Measurements from ENCODE around the gene BHLHE40.

Gene BHLHE40

DNA sequence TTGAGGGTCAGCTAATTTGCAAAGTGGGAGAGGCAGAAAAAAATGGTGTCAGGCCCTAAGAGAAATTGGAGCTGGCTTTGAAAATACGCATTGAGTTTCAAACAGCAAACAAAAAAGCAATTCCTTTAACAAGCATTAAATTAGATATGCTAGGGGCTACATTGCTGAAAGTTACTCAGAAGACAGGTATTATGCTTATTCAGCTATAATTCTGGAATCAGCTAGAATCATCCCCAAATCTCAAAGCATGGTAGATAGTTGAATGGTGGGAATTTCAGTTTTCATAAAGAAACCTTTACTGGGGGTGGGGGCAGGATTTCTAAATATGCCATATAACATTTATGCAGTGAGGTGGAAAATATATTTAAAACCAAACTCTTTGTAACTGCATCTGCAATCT, 50.5 kb downstream of the BHLHE40 start:
- Histone ChIP-seq H3K79me2 (ENCODE audit: insufficient read depth, low read length) (no peaks in the 10 kb centered on the region), H3K9me3 (ENCODE audit: insufficient read depth, low read length, severe bottlenecking) (no peaks in the 10 kb centered on the region), H3K36me3 (ENCODE audit: insufficient read depth, low read length) (no peaks in the 10 kb centered on the region), H2AFZ (ENCODE audit: low read depth, low read length) (no peak overlapping the region), H3K27ac (ENCODE audit: low read length) (no peak overlapping the region), H4K20me1 (ENCODE audit: insufficient read depth, low read length) (no peaks in the 10 kb centered on the region), H3K27me3 (ENCODE audit: insufficient read depth, low read length, poor library complexity) (no peaks in the 10 kb centered on the region), H3K4me1 (ENCODE audit: insufficient read depth, low read length) (no peaks in the 10 kb centered on the region), H3K4me2 (ENCODE audit: insufficient read depth, low read length) (no peak overlapping the region), H3K9ac (ENCODE audit: low read depth, low read length) (no peak overlapping the region), H3K4me3 (ENCODE audit: low read depth in 1 of 2, low read length in 2 of 2) (no peak overlapping the region)
- no peak for TF ChIP-seq CTCF (IDR thresholded peaks at IDR 0.05; ENCODE audit: borderline replicate concordance, extremely low read depth, low read length, poor library complexity, severe bottlenecking)
- no peak for TF ChIP-seq EZH2 (IDR thresholded peaks at IDR 0.05; ENCODE audit: borderline replicate concordance, low read depth, low read length, severe bottlenecking)
- ATAC-seq (ENCODE audit: insufficient read depth, low read depth), result no peak
- DNase-seq, result no peak

DNA sequence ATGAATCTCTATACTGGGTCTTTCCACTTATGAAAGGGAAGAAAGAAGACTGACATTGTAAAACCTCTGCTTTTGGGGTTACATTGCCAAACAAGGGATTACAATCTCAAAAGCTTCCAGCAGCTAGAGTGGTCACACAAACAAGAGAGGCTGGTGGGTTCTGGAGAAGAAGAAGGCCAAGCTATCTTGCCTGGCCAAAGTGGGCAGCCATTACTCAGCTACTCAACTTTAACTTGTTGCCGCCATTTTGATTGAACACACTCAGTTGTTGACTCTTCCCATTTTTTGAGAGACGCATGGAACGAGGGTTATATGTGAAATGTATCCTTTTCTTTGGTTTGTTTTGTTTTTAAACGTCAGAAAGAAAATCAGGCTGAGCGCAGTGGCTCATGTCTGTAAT, 50.9 kb downstream of the BHLHE40 start:
- H3K4me2 ChIP-seq (ENCODE audit: insufficient read depth, low read length), result no peak overlapping the region
- ATAC-seq (ENCODE audit: insufficient read depth, low read depth) (no peak), DNase-seq (no peak)
- H3K9me3 ChIP-seq (ENCODE audit: insufficient read depth, low read length, severe bottlenecking), result no peaks in the 10 kb centered on the region
- H4K20me1 ChIP-seq (ENCODE audit: insufficient read depth, low read length), result no peaks in the 10 kb centered on the region
- no peak overlapping the region for H2AFZ ChIP-seq (ENCODE audit: low read depth, low read length)
- TF ChIP-seq EZH2 (IDR thresholded peaks at IDR 0.05; ENCODE audit: borderline replicate concordance, low read depth, low read length, severe bottlenecking) (no peak), CTCF (IDR thresholded peaks at IDR 0.05; ENCODE audit: borderline replicate concordance, extremely low read depth, low read length, poor library complexity, severe bottlenecking) (no peak)
- no peak overlapping the region for H3K9ac ChIP-seq (ENCODE audit: low read depth, low read length)
- H3K79me2 ChIP-seq (ENCODE audit: insufficient read depth, low read length), result no peaks in the 10 kb centered on the region
- H3K27me3 ChIP-seq (ENCODE audit: insufficient read depth, low read length, poor library complexity), result no peaks in the 10 kb centered on the region
- H3K36me3 ChIP-seq (ENCODE audit: insufficient read depth, low read length), result no peaks in the 10 kb centered on the region
- H3K27ac ChIP-seq (ENCODE audit: low read length), result no peak overlapping the region
- no peak overlapping the region for H3K4me3 ChIP-seq (ENCODE audit: low read depth in 1 of 2, low read length in 2 of 2)
- no peaks in the 10 kb centered on the region for H3K4me1 ChIP-seq (ENCODE audit: insufficient read depth, low read length)

DNA sequence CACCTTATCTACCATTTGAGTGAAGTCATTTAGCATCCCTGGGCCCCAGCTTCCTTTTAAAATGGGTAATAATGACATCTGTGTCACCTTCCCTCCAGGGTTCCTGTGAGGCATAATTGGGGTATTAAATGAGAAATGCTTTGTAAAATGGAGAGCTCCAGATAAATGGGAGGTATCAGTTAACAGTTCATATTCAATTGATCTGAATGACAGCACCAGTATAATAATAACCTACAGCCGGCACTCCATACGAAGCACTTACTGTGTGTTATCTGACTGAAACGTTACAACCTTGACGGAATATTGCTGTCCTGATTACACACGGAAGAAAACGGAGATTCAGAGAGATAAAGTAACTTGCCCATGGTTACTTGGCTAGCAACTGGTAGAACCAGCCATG, 53.6 kb downstream of the BHLHE40 start:
- H3K79me2 ChIP-seq (ENCODE audit: insufficient read depth, low read length), result no peaks in the 10 kb centered on the region
- H3K9me3 ChIP-seq (ENCODE audit: insufficient read depth, low read length, severe bottlenecking), result no peaks in the 10 kb centered on the region
- no peak for TF ChIP-seq CTCF (IDR thresholded peaks at IDR 0.05; ENCODE audit: borderline replicate concordance, extremely low read depth, low read length, poor library complexity, severe bottlenecking)
- DNase-seq, result no peak
- no peak overlapping the region for H3K4me2 ChIP-seq (ENCODE audit: insufficient read depth, low read length)
- H4K20me1 ChIP-seq (ENCODE audit: insufficient read depth, low read length), result no peaks in the 10 kb centered on the region
- no peak overlapping the region for H3K27ac ChIP-seq (ENCODE audit: low read length)
- no peak overlapping the region for H3K9ac ChIP-seq (ENCODE audit: low read depth, low read length)
- no peak for ATAC-seq (ENCODE audit: insufficient read depth, low read depth)
- H2AFZ ChIP-seq (ENCODE audit: low read depth, low read length), result no peak overlapping the region
- H3K27me3 ChIP-seq (ENCODE audit: insufficient read depth, low read length, poor library complexity), result no peaks in the 10 kb centered on the region
- H3K4me3 ChIP-seq (ENCODE audit: low read depth in 1 of 2, low read length in 2 of 2), result no peak overlapping the region
- no peaks in the 10 kb centered on the region for H3K4me1 ChIP-seq (ENCODE audit: insufficient read depth, low read length)
- no peaks in the 10 kb centered on the region for H3K36me3 ChIP-seq (ENCODE audit: insufficient read depth, low read length)

Measured in DND-41 (cell line).